Esophagus squamous epithelium (tissue), 5 donors: ENCODE data around the gene KCNJ1. TPM values are rescaled to one million over a fixed set of nuclear protein-coding genes. Genes with fewer than 3 reads are reported as not detected.

ENCODE experiments used
- DNase-seq: peaks from one replicate; lab custom pipeline; 2025; lab: John Stamatoyannopoulos, UW
- H3K27ac ChIP-seq, 4 donors: fragments of 200-600 bp; sonication (generic); one replicate each; pipeline ENCODE4 v1.5.1; 2016 to 2019; ENCODE audit warnings: mild to moderate bottlenecking in 1 of 4
- H3K27me3 ChIP-seq, 4 donors: fragments of 200-600 bp; sonication (generic); 1 replicate in 3 of 4; 2 replicates in 1 of 4; pipeline versions ENCODE4 v1.5.1 to v1.6.0; 2017 to 2021; ENCODE audit warnings: antibody characterized with exemption in 1 of 4
- H3K36me3 ChIP-seq, 3 donors: fragments of 200-600 bp; sonication (generic); one replicate each; pipeline ENCODE4 v1.5.1; 2016 to 2019
- H3K4me1 ChIP-seq, 3 donors: fragments of 200-600 bp; sonication (generic); one replicate each; pipeline ENCODE4 v1.5.1; 2017 to 2019
- H3K4me3 ChIP-seq, 4 donors: fragments of 200-600 bp; sonication (generic); 1 replicate in 3 of 4; 2 replicates in 1 of 4; pipeline ENCODE4 v1.5.1; 2016 to 2019; ENCODE audit warnings: mild to moderate bottlenecking in 2 of 4, moderate library complexity in 1 of 4
- H3K9me3 ChIP-seq, 3 donors: fragments of 200-600 bp; sonication (generic); one replicate each; pipeline ENCODE4 v1.5.1; 2016 to 2019
- CTCF ChIP-seq, 6 experiments: fragments of 450-650 bp in 4 of 6; fragments of 200-600 bp in 2 of 6; sonication (generic) in 2 of 6; IDR thresholded peaks; one replicate each; pipeline ENCODE4 v1.5.1; 2016 to 2019; ENCODE audit warnings: antibody characterized with exemption in 6 of 6, mild to moderate bottlenecking in 4 of 6, moderate library complexity in 4 of 6
- POLR2A ChIP-seq, 4 donors: fragments of 450-650 bp; IDR thresholded peaks; one replicate each; pipeline ENCODE4 v1.6.1; 2017; ENCODE audit warnings: antibody characterized with exemption in 4 of 4, mild to moderate bottlenecking in 4 of 4, moderate library complexity in 3 of 4
- WGBS, 2 donors: methylation state at CpG; one replicate each; pipeline ENCODE4 v1.1.5; 2018; 5-methylcytosine and 5-hydroxymethylcytosine counted together
- intact Hi-C: fragments of 100-400 bp; cut with DNase I; formaldehyde crosslinking; loops from one replicate; pipeline ENCODE4 v1.15.0; 2022
- total RNA-seq, 4 donors: library from RNA; depleted of rRNA; stranded (reverse); fragments of >200 nt; gene quantifications; one replicate each; pipeline ENCODE4 v1.1.0, GENCODE V29; 2016
- donor health status: DM: yes; HTN: yes; CAD: no.

KCNJ1 gene
- total RNA-seq, result 1 to 10 TPM in 1 of 4 donors, under 1 TPM in 1, not detected in 2; under 0.01 to 1.3 TPM

DNA sequence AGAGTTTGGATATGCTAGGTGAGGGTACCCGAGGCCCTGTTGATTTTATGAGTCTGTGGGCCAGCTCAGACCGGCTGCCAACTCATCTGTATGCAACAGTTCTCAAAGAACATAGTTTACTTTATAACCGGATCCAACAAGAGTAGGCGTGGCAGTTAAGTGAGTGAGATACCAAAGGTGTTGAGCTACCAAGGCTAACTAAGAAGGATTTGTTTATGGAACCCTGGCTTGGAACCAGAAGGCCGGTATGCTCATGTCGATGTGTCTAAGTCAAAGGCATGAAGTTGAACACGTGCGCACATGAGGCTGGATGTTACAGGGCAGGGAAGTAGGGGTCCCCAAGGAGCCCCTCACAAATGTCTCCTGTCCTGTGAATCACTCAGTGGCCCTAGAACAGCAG, at the start of gene KCNJ1:
Gene KCNJ1, minus strand, starts transcription at position 20 of the 400 bp plus-strand sequence. CDS start 27,053 bp downstream, outside the sequence.
- H3K36me3 ChIP-seq, result no peaks in the 10 kb centered on the region
- no peak within 1 kb of the TSS for H3K4me3 ChIP-seq
- H3K27me3 ChIP-seq, result peaks cover 0 to 3% (median 0%) of the 10 kb centered on the region in 4 donors
- no peak for DNase-seq
- no peaks in the 10 kb centered on the region for H3K9me3 ChIP-seq
- H3K27ac ChIP-seq, result no peak within 1 kb of the TSS
- intact Hi-C loops, result no loop called here
- WGBS, 2 donors, result 61 to 69% methylated on average over 8 of the region's 8 CpGs
- H3K4me1 ChIP-seq, result peaks cover 0 to 9% (median 0%) of the 10 kb centered on the region in 3 donors
- TF ChIP-seq CTCF (IDR thresholded peaks at IDR 0.05) (no peak), POLR2A (IDR thresholded peaks at IDR 0.05) (no peak)

- TF ChIP-seq POLR2A (IDR thresholded peaks at IDR 0.05), result no peak
- TF ChIP-seq CTCF (IDR thresholded peaks at IDR 0.05), result no peak
- Histone ChIP-seq H3K27me3 (no peaks in the 10 kb centered on the region), H3K4me3 (no peak overlapping the region), H3K27ac (no peak overlapping the region), H3K4me1 (peaks cover 8 to 42% (median 14%) of the 10 kb centered on the region in 3 donors), H3K36me3 (no peaks in the 10 kb centered on the region), H3K9me3 (no peaks in the 10 kb centered on the region)
- WGBS, 2 donors, result 40 to 86% methylated on average over 1 to 2 of the region's 2 CpGs
- no peak for DNase-seq
- intact Hi-C loops, result no loop called here
Measured at GRCh38 chr11:128916681-128917080, 49.6 kb upstream of the KCNJ1 start.

DNA sequence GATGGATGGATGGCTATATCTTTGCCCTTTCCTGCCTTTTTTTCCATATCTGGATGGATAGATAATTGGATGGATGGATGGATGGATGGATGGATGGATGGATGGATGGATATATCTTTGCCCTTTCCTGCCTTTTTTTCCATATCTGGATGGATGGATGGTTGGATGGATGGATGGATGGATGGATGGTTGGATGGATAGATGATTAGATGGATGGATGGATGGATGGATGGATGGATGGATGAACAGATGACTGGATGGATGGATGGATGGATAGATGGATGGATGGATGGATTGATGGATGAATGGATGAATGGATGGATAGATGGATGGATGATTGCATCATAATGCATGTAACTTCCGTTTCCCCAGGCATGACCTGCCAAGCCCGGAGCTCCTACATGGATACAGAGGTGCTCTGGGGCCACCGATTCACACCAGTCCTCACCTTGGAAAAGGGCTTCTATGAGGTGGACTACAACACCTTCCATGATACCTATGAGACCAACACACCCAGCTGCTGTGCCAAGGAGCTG, 49.0 kb upstream of the KCNJ1 start:
- Histone ChIP-seq H3K27me3 (no peaks in the 10 kb centered on the region), H3K9me3 (no peaks in the 10 kb centered on the region), H3K36me3 (no peaks in the 10 kb centered on the region), H3K4me3 (no peak overlapping the region), H3K4me1 (peaks cover 8 to 42% (median 14%) of the 10 kb centered on the region in 3 donors), H3K27ac (no peak overlapping the region)
- intact Hi-C loops, result no loop called here
- 67 to 76% methylated on average over 3 of the region's 3 CpGs for WGBS, 2 donors
- no peak for TF ChIP-seq CTCF (IDR thresholded peaks at IDR 0.05)
- TF ChIP-seq POLR2A (IDR thresholded peaks at IDR 0.05), result no peak
- no peak for DNase-seq

DNA sequence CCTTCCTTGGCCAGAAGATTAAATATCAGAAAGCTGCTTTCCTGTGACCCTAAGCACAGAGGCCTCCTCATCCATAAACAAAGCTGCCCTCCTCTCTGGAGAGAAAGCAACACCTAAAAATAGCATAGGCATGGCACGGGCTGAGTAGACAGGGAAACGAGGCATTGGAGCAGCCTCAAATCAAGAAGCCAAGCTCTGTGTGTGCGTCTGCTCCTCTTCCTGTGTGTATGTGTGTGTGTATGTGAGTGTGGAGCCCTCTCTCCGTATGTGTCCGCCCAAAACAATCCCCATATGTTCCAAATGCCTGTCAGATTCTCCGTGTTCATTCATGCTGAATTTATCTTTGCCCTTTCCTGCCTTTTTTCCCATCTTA, 48.0 kb upstream of the KCNJ1 start:
- TF ChIP-seq CTCF (IDR thresholded peaks at IDR 0.05), result no peak
- no peak for TF ChIP-seq POLR2A (IDR thresholded peaks at IDR 0.05)
- intact Hi-C loops, result no loop called here
- no peaks in the 10 kb centered on the region for H3K27me3 ChIP-seq
- H3K4me1 ChIP-seq, result peaks cover 8 to 46% (median 14%) of the 10 kb centered on the region in 3 donors
- H3K4me3 ChIP-seq, result no peak overlapping the region
- H3K9me3 ChIP-seq, result no peaks in the 10 kb centered on the region
- no peak for DNase-seq
- 9 to 27% methylated on average over 5 to 6 of the region's 6 CpGs for whole genome bisulfite sequencing, 2 donors
- peak overlapping the region in 3 of 4 donors; percentile 31 to 74 (median 46) for H3K27ac ChIP-seq
- H3K36me3 ChIP-seq, result no peaks in the 10 kb centered on the region

DNA sequence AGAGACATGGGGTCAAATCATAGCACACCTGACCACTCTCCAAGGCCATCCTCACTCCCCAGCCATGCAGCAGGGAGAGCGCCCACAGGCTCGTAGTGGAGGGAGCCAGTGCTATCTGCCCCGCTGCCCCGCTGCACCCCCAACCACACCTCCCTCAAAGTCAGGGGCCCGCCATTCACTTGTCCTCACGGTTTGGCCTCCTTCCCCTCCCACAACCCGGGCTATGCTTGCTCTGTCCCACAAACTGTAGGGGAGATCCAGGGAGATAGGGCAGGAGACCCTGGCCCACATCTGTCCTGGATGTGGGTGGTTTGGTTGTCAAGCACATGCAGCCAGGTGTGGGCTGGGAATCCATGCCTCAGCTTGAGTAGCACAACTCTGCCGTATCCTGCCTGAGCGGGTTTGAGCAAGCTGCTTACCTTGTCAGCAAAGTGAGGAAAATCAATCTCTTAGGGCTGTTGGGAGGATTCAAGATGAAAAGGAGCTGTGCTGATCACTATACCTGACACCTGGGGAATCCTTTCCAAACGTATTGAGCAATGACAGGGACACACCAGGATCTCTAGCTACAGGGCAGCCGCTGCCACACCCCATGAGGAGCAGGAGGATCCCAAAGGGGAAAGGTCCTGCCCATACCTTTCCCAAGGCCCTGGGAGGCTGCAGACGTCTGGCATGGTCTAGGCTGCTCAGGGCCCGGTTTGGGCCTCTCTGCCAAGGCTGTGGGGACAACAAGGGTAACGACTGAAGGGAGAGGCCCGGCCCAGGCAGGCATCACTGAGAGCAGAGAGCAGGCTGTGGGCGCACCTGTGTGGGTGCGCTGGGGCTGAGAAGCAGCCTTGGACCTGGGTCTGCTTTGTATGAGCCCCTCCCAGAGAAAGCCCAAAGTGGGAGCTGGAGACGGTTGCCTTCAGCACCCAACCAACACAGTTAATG, 47.4 kb upstream of the KCNJ1 start:
- WGBS, 2 donors, result 39 to 57% methylated on average over 7 to 9 of the region's 18 CpGs
- TF ChIP-seq POLR2A (IDR thresholded peaks at IDR 0.05), result no peak
- TF ChIP-seq CTCF (IDR thresholded peaks at IDR 0.05), result no peak
- Histone ChIP-seq H3K27ac (peak overlapping the region; percentile 31 to 74 (median 52)), H3K9me3 (no peaks in the 10 kb centered on the region), H3K27me3 (no peaks in the 10 kb centered on the region), H3K36me3 (no peaks in the 10 kb centered on the region), H3K4me3 (no peak overlapping the region), H3K4me1 (peaks cover 8 to 52% (median 14%) of the 10 kb centered on the region in 3 donors)
- DNase-seq, result no peak
- intact Hi-C loops, result no loop called here
